ENCODE measurements around the gene TRIM52. TPM values are rescaled to one million over a fixed set of nuclear protein-coding genes. Genes with fewer than 3 reads are reported as not detected.

TRIM52 gene
- total and polyA plus RNA-seq, 2 of the 13 experiments (the other 11 are each of a cell fraction or from before 2014, with no cell fraction given): 7.2 to 11.6 TPM

DNA sequence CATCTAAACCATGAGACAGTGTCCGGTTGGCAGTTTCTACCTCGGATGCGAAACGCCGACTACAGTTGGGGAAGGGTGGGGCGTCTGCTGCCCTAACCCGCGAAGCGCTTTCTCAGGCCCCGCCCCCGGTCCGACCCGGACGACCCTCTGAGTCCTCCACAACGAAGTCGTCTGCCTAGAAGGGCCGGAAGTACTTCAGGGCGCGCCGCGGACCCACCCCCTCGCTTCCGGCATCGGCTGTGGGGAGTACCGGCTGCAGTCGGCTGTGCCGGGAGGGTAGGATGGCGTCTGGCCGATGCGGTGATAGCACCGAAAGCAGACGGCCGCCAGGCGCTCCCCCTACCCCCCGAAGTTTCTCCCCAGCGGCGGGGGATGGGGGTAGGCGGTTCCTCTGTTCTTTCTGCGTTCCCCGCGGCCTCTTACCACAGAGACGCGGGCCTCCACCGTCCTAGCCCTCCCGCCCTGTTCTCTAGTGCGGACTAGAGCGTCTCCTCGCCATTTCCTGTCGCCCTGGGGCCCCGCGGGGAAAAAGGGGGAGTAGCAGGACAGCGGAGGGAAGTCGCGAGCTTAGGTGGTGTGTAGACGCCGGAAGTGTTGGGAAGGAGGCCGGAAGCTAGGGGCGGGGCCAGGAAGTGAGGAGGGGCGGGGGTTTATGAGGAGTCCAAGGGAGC, 37.8 kb downstream of the TRIM52 start, which contains the start of gene TRIM41 (continued):
- no peak for TF ChIP-seq ZFP36 (IDR thresholded peaks at IDR 0.05; ENCODE audit: borderline replicate concordance, low read depth, low read length, partially characterized antibody)
- no peak for TF ChIP-seq TCF7 (IDR thresholded peaks at IDR 0.05; ENCODE audit: low read depth)
- TF ChIP-seq ZNF737 (CRISPR knock-in tag; IDR thresholded peaks at IDR 0.05; ENCODE audit: borderline replicate concordance): no peak
- TF ChIP-seq SPEN (CRISPR knock-in tag; IDR thresholded peaks at IDR 0.05; ENCODE audit: low read depth): peak; percentile 86; the same call in 1 of the 2 replicates
- peak; percentile 96 for TF ChIP-seq NR2C2 (CRISPR knock-in tag; IDR thresholded peaks at IDR 0.05; ENCODE audit: borderline replicate concordance)
- TF ChIP-seq ZNF367 (CRISPR knock-in tag; IDR thresholded peaks at IDR 0.05; ENCODE audit: borderline replicate concordance): no peak
- TF ChIP-seq ZMYM3 (CRISPR knock-in tag; IDR thresholded peaks at IDR 0.05): no peak
- peak; percentile 35; the same call in 1 of the 2 replicates for TF ChIP-seq ATF7-NPFF (CRISPR knock-in tag; IDR thresholded peaks at IDR 0.05; ENCODE audit: low read depth)

DNA sequence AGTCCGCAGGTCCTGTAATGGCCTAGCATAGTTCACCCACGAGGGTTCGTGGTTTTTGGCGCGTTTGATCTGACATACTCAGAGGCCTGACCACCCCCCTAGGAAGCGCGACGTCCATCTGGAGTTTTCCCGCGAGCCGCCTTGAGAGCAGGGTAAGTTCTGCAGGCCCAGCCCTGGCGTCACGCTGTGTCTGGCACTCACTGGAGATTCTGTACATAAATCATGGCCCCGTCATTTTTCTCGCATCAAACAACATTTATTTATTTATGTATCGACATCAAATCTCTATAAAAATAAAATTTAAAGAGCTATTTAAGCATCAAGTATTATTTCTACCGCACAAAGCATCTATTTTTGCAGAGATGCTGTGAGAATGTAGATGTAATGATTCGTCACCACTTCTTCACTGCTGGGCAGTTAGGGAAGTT, 38.3 kb downstream of the TRIM52 start:
- peak; percentile 8 for ATAC-seq
- BruUV-seq (replicated peaks): TSS peak; percentile 91
- in situ Hi-C loops (cut with HindIII; ENCODE audit: extremely low pct_ligation_motif_present, low pct_unique_long_range_greater_than_20kb): loop anchor here (5.0 kb wide), 1 partner anchor 35 kb away; no protein-coding TSS in a partner anchor
- peak overlapping the region; percentile 81 for H3K27ac ChIP-seq (ENCODE audit: extremely low read length, insufficient read depth, low read length)
- H4K20me1 ChIP-seq (ENCODE audit: insufficient read depth, low read length): no peaks in the 10 kb centered on the region
- intact Hi-C loops (cut with micrococcal nuclease; ENCODE audit: unreplicated experiment): loop anchor here (1.0 kb wide), 2 partner anchors 22 to 34 kb away; no protein-coding TSS in a partner anchor
- no peak for DNase-seq (ENCODE audit: low spot score)
- no peak for FAIRE-seq
- peaks cover 44% of the 10 kb centered on the region for H3K4me1 ChIP-seq (ENCODE audit: insufficient read depth, low read length)
- ChIA-PET POLR2A (interaction anchor here (0.6 to 2.6 kb wide), 8 partner anchors 16 to 39 kb away, joined by 3 to 70 read pairs (median 13); partner anchors contain the start of genes RACK1 and TRIM52), CTCF (ENCODE audit: low intra/inter-chr PET ratio, low total read pairs) (no interaction called here)
- H3K4me2 ChIP-seq (ENCODE audit: low read depth, low read length): peak overlapping the region; percentile 92
- H3K9ac ChIP-seq (ENCODE audit: insufficient read depth, low read depth, low read length): peak overlapping the region; percentile 86
- no peaks in the 10 kb centered on the region for H3K9me3 ChIP-seq (ENCODE audit: low read length)
- no peaks in the 10 kb centered on the region; a peak in 2 of 5 replicates for H3K27me3 ChIP-seq (ENCODE audit: control insufficient read depth in 1 of 2, insufficient read depth in 2 of 2, low read length in 2 of 2)
- H3K79me2 ChIP-seq (ENCODE audit: insufficient read depth, low read length): peaks cover 18% of the 10 kb centered on the region
- peaks cover 0 to 6% of the 10 kb centered on the region in 2 experiments; a peak in 2 of 5 replicates for H3K36me3 ChIP-seq (replicated peaks in 1 of 2; ENCODE audit: control insufficient read depth in 1 of 2, insufficient read depth in 2 of 2, low read length in 2 of 2)
- WGBS (ENCODE audit: low lambda C conversion rate): 0% methylated on average over 10 of the region's 18 CpGs
- H3K4me3 ChIP-seq (replicated peaks in 1 of 3; ENCODE audit: insufficient read depth in 1 of 3, low read depth in 2 of 3, low read length in 3 of 3): peak overlapping the region; percentile 79 to 90 (median 87)
- no peak overlapping the region for H2AFZ ChIP-seq (ENCODE audit: low read length)
- TF ChIP-seq FOXO1 (CRISPR knock-in tag; IDR thresholded peaks at IDR 0.05) (no peak), ZNF232 (CRISPR knock-in tag; IDR thresholded peaks at IDR 0.05; ENCODE audit: borderline replicate concordance) (peak; percentile 6; the same call in 1 of the 2 replicates), ZNF850 (CRISPR knock-in tag; conservative IDR thresholded peaks at IDR 0.05) (no peak), ZNF672 (CRISPR knock-in tag; IDR thresholded peaks at IDR 0.05) (no peak), ARNTL (CRISPR knock-in tag; IDR thresholded peaks at IDR 0.05) (peak; percentile 27; the same call in 1 of the 2 replicates), ZFX (CRISPR knock-in tag; IDR thresholded peaks at IDR 0.05; ENCODE audit: low read depth) (peak; percentile 38), ZNF329 (CRISPR knock-in tag; IDR thresholded peaks at IDR 0.05; ENCODE audit: low read depth) (0 out of 2 replicates have a peak, but pooled peaks have one; percentile 23)
- TF ChIP-seq, protein P1, sequence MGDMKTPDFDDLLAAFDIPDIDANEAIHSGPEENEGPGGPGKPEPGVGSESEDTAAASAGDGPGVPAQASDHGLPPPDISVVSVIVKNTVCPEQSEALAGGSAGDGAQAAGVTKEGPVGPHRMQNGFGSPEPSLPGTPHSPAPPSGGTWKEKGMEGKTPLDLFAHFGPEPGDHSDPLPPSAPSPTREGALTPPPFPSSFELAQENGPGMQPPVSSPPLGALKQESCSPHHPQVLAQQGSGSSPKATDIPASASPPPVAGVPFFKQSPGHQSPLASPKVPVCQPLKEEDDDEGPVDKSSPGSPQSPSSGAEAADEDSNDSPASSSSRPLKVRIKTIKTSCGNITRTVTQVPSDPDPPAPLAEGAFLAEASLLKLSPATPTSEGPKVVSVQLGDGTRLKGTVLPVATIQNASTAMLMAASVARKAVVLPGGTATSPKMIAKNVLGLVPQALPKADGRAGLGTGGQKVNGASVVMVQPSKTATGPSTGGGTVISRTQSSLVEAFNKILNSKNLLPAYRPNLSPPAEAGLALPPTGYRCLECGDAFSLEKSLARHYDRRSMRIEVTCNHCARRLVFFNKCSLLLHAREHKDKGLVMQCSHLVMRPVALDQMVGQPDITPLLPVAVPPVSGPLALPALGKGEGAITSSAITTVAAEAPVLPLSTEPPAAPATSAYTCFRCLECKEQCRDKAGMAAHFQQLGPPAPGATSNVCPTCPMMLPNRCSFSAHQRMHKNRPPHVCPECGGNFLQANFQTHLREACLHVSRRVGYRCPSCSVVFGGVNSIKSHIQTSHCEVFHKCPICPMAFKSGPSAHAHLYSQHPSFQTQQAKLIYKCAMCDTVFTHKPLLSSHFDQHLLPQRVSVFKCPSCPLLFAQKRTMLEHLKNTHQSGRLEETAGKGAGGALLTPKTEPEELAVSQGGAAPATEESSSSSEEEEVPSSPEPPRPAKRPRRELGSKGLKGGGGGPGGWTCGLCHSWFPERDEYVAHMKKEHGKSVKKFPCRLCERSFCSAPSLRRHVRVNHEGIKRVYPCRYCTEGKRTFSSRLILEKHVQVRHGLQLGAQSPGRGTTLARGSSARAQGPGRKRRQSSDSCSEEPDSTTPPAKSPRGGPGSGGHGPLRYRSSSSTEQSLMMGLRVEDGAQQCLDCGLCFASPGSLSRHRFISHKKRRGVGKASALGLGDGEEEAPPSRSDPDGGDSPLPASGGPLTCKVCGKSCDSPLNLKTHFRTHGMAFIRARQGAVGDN (CRISPR knock-in tag; IDR thresholded peaks at IDR 0.05): peak; percentile 19
- TF ChIP-seq, protein P2, sequence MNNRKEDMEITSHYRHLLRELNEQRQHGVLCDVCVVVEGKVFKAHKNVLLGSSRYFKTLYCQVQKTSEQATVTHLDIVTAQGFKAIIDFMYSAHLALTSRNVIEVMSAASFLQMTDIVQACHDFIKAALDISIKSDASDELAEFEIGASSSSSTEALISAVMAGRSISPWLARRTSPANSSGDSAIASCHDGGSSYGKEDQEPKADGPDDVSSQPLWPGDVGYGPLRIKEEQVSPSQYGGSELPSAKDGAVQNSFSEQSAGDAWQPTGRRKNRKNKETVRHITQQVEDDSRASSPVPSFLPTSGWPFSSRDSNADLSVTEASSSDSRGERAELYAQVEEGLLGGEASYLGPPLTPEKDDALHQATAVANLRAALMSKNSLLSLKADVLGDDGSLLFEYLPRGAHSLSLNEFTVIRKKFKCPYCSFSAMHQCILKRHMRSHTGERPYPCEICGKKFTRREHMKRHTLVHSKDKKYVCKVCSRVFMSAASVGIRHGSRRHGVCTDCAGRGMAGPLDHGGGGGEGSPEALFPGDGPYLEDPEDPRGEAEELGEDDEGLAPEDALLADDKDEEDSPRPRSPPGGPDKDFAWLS (CRISPR knock-in tag; IDR thresholded peaks at IDR 0.05; ENCODE audit: borderline replicate concordance): no peak

All from HepG2 (cell line).